ENCODE results near the gene VAC14.

The VAC14 gene

GRCh38 chr16:70703041-70703834, 97.7 kb downstream of the VAC14 start:
- DNase-seq = peak; percentile 57

DNA sequence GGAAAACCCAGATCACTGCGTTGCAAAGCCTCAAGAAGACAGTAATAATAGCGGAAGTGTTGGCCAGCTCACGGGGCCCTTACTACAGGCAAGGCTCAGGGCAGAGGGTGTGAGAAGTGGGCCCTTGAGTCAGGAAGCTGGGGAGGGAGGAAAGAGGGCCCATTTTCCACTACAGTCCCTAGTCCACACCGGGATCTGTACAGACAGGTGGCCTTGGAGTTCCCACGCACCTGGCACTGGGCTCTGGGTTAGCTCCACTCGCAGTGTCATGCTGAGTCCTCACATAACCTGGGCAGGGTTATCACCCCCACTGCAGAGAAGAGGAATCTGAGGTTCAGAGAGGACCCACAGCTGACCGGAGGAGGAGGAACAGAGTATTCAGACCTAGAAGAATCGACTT, 98.3 kb downstream of the VAC14 start:
- DNase-seq = no peak

- no peak for DNase-seq
These were observed 99.0 kb downstream of the VAC14 start for GRCh38 chr16:70701998-70702397.

GRCh38 chr16:70701596-70701995, 99.4 kb downstream of the VAC14 start:
- DNase-seq = no peak

DNA sequence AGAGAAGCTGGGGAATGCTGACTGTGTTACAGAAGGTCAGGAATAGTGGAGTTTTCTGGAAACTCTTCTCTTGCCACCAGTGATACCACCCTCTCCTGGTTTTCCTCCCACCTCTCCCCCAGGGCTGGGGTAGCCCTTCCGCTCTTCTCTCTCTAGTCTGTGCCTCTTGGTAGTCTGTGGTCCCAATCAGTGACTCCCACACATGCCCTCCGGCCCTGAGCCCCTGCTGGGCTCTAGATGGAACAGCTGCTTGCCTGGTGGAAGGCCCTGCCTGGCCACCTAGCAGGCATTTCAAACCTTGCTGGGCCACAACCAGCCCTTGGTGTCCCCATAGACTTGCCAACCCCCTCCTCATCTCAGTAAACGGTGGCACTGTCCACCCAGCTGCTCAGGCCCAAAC, 99.9 kb downstream of the VAC14 start:
- no peak for DNase-seq

DNA sequence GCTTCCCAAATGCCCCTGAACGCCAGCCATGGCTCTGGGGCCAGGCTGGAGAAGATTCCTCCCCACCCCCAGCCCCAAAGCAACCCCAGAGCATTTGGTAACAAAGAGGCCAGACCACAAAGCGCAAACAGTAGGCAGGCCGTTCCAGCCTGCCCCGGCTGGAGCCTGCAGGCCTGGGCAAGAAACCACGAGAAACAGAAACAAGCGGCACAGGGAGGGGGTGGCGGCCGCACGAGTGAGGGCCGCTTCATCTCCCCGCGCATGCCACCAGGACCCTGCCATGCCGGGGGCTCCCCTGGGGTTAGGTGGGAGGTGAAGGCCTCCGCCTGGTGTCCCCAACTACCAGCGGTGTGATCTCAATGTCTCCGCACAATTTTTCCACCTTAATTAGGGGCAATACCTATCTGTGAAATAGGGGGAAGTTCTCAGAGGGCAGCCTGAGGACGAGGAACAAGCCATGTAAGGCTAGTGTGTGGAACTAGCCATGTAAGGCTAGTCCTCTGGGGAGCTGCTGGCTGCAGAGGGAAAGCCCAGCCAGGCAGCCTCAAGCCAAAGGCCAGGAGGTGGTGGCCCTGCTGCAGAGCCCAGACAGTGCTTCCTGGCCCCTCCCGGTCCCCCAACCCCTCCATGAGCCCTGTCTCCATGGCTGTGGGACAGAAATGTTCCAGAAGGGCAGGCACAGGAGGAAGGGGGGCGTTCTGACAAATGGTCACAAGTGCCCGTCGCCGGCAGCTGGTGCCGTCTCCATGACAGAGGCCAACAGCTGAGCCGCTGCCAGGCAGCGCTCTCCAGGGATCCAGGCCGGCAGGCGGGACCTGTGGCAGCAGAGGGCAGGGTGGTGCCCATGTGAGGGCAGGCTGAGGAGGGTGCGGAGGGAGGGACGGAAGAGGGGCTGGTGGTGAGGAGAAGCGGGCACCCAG, 100.6 kb downstream of the VAC14 start:
- DNase-seq = no peak

- DNase-seq = no peak
These were observed 101.3 kb downstream of the VAC14 start for GRCh38 chr16:70699696-70700095.

DNA sequence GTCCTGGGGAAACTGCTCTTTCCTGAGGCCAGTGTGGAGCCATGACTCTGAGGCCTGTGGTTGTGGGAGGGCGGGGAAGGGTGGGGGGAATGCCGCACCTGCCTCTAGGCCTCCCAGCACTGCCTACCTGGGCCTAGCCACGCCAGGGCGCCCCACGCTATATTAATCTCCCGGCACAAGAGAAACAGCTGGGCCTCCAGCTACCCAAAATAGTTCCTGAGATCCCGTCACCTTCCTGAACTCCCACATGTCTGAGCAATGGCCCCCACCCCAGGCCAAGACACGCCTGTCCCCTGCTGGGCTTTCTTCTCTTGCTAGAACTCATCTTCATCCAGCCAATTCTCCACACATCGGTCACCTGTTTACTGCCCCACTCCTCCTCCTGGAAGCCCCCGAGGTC, 102.1 kb downstream of the VAC14 start:
- DNase-seq = no peak

- DNase-seq = no peak
These were observed 103.3 kb downstream of the VAC14 start for GRCh38 chr16:70697594-70698170.

- no peak for DNase-seq
These were observed 103.9 kb downstream of the VAC14 start for GRCh38 chr16:70696952-70697593.

GRCh38 chr16:70696355-70696754, 104.6 kb downstream of the VAC14 start:
- DNase-seq = no peak

DNA sequence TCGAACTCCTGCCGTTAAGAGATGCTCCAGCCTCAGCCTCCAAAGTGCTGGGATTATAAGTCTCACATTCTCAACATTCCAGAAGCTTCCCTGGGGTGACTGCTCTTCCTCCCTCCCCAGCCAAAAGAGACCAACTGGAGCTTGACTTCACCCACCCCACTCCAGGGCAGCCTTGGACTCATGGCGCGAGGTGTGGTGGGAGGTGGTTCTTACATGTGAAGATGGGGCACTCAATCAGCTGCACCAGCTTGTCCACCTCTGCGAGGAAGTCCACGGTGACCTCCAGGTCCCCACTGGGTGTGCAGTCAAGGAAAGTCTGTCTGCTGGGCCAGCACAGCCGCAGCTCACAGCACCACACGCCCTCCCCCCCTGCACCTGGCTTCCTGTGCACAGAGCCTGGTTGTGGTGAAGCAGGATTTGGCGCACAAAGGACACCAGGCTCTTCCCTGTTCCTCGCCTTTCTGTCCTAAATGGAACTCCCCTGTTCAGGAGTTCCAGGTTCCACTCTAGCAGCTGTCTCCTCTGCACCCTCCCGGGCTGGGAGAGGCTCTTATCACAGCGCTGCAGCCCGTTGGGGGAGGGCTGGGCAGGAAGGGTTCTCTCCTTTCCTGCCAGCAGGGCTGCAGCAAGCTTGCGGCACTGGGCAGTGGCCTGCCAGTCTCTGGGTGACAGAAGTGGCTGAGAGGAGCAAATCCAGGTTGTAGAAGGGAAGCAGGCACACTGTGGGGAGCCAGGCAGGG, 105.5 kb downstream of the VAC14 start:
- no peak for DNase-seq

DNA sequence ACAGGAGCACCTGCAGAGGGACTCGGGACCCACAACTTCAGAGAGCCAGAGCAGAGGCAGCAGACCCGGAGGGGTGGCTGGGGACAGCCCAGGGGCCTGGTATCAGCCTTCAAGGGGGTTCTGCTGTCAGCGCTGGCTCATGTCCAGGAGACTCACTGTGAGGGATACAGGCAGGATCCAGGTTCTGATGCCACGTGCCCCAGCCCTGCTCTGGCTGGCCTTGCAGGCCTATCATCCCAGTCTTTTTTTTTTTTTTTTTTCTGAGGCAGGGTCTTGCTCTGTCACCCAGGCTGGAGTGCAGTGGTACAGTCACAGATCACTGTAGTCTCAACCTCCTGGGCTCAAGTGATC, 106.1 kb downstream of the VAC14 start:
- no peak for DNase-seq

- no peak for DNase-seq
These were observed 106.7 kb downstream of the VAC14 start for GRCh38 chr16:70694088-70694867.

GRCh38 chr16:70692873-70693671, 107.9 kb downstream of the VAC14 start:
- no peak for DNase-seq

DNA sequence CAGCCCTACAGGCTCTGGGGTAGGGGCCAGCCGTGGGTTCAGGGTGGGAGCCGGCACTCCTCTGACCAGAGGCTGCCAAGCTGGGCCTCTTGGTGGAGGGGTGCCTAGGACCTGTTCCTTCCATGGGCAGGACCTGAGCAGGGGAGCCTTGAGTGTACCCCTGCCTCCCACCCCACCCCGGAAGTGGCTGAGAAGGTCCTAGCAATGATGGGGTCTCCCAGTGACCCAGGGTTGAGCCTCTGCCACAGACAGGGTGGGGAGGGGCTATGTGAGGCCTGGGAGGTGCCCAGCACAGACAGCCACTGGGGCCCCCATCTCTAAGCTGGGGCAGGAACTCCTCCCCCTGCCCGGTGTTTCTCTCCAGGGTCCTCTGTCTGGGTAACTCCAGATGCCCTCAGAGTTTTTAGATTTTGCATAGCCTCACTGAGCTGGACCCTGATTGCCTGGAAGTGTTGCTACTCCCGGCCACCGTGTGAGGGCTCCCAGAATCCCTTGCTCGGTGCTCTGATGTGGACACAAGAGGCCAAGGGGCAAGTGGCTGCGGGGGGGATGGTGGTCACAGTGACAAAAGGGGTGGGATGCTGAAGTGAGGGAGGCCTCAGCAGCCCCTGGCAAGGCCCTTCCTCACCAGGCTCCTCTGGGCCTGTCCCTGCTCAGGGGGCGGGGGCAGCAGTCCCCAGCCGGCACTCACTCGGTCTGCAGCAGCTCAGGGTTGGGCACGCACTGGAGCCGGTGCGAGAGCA, 108.7 kb downstream of the VAC14 start:
- DNase-seq = no peak

GRCh38 chr16:70691223-70692129, 109.5 kb downstream of the VAC14 start:
- peak; percentile 29 for DNase-seq

GRCh38 chr16:70689970-70690891, 110.7 kb downstream of the VAC14 start:
- no peak for DNase-seq

All from GOT3 (cell line).